Amniotic stem cell (primary cell): ENCODE data around the gene SCG2.
A peak's percentile ranks its signal among the peaks of the same experiment; 100 is the strongest.

Experiments used
- DNase-seq: peaks from one replicate; lab custom pipeline; 2025; lab: John Stamatoyannopoulos, UW

The SCG2 gene

DNA sequence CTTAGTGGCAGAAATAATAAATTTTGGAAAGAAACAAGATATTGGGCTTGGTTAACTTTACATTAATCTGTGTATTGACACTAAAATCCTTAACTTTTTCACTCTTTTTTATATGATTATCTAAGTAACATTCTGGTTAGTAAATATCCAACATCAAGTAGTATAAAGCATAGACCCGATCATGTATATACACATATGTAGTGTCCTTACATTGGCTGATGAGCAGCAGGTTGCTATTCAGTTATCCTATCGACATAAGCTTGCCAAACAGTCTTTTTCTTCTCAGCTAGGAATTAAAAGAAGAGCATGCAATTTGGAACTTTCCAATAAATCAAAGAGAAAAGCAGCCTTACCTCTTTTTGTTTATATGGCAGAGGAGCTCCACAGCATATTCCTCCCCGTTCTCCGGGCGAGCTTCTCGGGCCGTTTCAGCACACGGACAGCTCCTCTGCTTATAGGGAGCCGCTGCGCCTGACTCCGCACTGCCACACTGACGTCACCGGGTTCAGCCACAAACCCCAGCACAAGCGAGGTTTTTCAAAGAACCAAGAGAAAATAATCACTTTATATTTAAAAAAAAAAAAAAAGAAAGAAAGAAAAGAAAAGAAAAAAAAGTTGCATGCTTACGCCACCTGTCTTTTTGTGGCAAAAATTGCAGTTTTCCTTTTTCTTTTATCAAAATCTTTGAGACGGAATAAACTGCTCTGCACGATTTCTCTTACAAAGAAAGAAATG is at the start of gene SCG2:
SCG2 (minus strand) TSS at position 430 of the 735 bp plus-strand sequence. CDS start 3,079 bp downstream, outside the sequence.
- DNase-seq = peak; percentile 90

DNA sequence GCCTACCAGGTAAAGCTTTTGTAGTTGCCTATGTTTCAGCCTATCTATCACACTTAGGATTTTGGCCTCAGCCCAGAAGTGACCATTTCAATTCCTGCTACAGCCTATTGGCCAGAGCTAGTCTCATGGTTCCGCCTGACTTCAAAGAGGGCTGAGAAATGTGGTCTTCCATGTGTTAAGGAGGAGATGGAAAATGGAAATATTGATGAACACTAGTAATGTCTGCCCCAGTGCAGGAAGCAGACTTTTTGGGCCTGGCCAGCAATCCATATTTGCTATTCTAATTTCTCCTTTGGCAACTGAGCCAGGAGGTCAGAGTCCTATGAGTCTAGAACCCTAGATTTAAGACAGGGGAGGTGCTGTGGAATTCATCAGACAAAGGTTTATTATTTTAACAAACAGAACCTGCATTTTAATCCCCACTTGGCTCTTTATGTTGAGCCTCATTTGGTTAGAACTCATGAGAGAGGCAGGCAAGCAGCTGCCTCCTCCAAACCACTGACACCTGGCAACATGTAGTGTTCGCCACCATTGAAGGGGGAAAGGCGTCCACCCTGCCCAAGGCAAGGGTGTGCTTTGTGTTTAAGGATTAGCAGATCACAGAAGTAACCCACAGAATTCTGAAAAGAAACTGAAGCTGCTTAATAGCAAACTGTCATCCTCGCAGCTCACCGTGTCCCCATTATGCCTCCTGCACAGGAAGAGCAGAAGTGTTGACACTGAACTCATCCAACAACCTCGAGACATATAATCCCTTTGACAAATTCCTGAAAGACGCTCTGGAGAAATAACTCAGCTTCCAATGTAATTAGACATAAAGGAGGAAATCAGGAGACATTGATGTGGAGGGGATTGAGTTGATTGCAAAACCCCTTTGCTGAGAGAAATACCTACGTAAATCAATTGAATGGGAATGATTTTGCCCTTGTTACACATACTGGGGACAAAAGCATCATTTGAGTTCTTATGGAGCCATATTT is 47.7 kb upstream of the SCG2 start:
- DNase-seq = no peak

- DNase-seq = no peak
Measured at GRCh38 chr2:223648755-223649154, 46.6 kb upstream of the SCG2 start.

- DNase-seq = no peak
Measured at GRCh38 chr2:223647258-223647952, 45.2 kb upstream of the SCG2 start.

- no peak for DNase-seq
Measured at GRCh38 chr2:223644136-223644535, 42.0 kb upstream of the SCG2 start.

GRCh38 chr2:223643309-223643708 is 41.1 kb upstream of the SCG2 start:
- no peak for DNase-seq

- DNase-seq = no peak
Measured at GRCh38 chr2:223642506-223642905, 40.3 kb upstream of the SCG2 start.

DNA sequence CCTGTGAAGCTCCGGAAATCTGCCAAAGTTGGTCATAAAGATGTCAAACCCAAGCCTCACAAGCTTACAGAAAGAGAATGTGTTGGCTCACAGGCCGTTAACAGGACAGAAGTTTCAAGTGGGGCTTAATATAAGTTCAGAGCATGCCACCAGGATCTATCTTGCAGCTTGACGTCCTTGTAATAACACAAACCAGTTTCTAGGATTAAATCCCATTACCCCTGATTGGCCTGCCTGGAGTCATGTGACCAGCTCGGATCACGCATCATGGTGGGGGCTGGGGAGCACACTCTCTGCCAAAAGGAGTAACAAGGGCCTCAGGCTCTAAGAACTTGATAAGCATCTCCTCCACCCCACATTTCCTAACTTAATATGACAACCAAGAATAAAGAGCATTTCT is 38.9 kb upstream of the SCG2 start:
- DNase-seq = peak; percentile 15

GRCh38 chr2:223635080-223635479 is 32.9 kb upstream of the SCG2 start:
- no peak for DNase-seq

GRCh38 chr2:223634238-223634637 is 32.1 kb upstream of the SCG2 start:
- DNase-seq = no peak

DNA sequence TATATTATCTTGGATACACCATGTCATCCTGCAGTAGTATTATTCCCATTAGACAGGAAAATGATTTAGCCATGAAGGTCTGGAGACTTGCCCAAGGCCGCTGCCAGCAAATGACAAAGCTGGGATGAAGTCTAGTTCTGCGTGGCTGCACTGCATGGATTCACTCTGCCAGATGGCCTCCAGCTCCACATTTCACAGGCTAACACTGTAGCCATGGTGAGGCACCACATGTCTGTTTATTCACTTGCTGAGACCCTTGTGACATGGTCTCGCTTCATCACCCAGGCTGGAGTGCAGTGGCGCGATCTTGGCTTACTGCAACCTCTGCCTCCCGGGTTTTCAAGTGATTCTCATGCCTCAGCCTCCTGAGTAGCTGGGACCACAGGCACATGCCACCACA is 31.5 kb upstream of the SCG2 start:
- DNase-seq = no peak

GRCh38 chr2:223632826-223633225 is 30.7 kb upstream of the SCG2 start:
- no peak for DNase-seq

GRCh38 chr2:223626716-223627115 is 24.6 kb upstream of the SCG2 start:
- peak; percentile 24 for DNase-seq

DNA sequence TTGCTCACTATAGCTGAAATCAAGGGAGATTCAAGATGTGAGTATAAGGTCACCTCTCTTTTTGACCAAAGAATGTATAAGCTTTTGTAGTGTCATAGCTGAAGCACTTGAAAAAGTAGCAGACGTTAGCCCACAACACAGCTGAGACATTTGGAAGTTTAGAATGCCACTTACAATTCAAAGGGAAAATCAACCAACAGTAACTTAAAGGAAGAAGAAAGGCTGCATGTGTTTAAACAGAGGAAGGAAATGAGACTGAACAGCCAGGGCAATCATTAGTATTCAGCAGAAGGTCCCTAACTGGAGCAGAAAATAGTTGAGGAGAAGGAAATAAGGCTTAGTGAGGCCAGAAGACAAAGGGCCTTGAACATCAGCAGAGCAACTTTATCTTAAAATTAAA is 23.5 kb upstream of the SCG2 start:
- DNase-seq = no peak

DNA sequence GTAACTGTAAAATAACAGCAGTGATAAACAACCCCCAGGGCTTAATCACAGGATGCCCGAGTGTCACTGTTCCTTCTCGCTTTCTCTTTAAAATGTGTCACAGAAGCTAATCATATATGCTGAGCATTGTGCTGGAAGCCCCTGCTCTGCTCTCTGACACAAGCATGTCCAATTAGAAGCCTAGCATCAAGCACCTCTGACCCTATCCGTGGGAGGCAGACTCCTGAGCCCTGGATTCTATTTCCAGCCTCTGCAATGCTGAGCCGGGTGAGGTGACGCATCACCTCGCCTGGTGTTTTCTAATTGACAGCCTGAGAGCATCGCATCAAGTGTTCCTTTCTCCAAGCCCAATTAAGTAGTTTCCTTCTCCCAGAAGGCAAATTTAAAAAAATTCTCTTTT is 19.7 kb upstream of the SCG2 start:
- DNase-seq = no peak

DNA sequence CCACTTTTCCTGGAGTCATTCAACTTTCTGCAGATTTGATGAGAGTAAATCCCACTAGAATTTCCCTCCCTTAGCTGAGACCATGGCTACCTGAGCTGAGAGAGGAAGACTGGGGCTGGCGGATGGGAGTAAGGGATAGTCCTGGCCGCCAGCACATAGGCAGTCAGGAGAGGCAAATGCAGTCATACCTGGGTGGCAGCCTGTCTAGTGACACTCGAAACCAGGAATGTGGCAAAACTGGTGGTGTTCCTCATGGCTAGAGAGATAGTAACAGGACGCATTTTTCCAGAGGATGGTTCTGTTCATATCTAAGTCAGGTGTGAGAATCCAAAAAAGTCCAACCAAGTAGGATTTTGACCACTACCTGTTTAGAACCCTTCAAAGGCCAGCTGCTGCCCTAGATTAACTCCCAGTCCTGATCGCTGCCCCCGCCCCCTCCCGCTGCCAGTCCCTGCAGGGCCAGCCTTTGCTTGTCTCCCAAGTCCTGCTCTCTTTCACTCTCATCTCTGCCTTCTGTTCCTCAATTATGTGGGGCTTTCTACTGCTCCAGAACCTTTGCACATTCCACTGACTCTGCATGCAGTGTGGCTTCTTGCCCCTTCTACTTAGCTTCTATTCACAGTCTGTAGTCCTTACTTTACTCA is 17.4 kb upstream of the SCG2 start:
- DNase-seq = no peak

DNA sequence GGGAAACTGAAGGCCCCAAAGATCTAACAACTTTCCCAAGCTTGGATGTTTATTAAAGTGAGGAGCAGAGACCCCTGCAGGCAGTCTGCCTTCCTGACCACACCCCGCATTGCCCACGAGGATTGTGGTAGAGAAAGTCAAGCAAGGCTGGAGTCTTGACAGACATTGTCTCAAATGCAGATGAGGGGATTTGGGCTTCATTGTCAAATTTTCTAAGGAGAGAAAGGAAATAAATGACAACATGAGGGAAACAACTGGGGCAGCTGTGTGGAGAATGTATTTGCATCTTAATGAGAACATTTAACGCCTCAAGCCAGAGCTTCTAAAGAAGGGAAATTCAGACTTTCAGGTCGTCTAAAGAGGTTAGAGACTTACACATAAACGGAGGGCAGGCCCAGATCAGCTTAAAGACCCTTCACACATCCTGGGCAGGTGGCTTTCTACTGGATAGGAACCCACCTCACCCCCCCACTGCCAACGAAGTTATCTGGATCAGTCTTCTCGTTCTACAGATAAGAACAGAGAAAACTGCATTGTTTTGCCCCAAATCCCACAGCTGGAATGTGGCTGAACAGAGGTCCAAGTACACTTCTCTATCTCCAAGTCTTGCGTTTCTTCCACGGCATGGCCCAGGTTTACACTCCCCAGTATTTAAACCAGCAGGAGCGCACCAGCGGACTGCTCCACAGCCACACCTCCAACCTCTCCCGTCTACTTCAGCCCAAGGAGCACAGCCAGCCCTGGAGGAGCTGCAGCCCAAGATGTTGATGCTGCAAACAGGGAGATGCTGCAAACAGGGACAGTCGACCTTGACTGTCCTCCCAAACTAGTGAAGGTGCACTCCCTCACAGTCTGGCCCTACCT is 16.2 kb upstream of the SCG2 start:
- DNase-seq = no peak

- no peak for DNase-seq
Measured at GRCh38 chr2:223614534-223614933, 12.4 kb upstream of the SCG2 start.

DNA sequence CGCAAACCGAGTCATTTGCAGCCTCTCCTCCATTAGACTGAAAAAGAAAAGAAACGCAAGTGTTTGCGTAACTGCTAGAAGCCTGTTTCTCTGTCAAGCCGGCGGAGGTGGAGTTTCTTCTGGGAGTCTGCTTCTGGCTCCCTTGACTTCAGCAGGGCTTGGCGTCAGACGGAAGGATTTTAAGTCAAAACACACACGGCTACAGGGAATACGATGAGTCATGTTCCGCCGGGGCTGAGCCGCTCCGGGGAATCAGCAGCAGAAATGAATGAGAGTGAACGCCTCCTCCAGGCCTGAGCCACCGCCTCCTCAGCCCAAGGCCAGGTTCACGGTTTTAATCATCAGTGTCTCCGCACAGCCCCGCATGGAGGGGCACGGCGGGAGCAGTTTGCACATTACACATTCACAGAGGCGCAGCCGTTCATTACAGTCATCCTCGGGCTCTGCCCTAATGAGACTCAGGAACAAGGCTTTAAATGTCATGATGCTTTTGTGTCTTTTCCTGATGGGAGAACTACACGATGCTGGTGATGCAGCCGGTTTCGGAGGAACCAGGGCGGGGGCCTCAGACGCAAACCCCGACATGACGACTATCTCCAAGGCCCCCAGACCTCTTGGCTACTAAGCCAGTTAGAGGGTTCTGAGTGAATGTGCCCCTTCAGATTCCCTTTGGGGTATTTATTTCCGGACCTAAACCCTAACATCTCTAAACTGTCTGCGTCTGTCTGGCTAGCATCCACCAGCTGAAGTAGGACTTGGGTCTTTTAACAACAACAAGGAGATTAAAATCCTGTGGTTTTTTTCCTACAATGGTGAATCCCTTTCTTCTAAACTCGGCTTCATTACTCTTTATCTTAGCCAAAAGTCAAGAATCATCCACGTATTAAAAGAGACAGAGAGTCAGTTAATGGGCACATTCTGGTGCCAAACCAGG is 11.1 kb upstream of the SCG2 start:
- peak; percentile 94 for DNase-seq

GRCh38 chr2:223612501-223612900 is 10.3 kb upstream of the SCG2 start:
- DNase-seq = no peak
